Measurements from ENCODE around the gene SLC44A2. TPM values are rescaled to one million over a fixed set of nuclear protein-coding genes. Genes with fewer than 3 reads are reported as not detected.

SLC44A2 gene
- total and polyA plus RNA-seq, 2 of the 8 experiments (the other 6 are each of a cell fraction or from before 2014, with no cell fraction given) = 105 to 120 TPM

GRCh38 chr19:10648360-10648759 lies 23.0 kb downstream of the SLC44A2 start:
- Histone ChIP-seq H3K79me1 (ENCODE audit: low read depth, low read length) (no peaks in the 10 kb centered on the region; the same call in 1 of the 2 replicates), H2BK5ac (ENCODE audit: low read depth, low read length) (no peak overlapping the region), H4K8ac (ENCODE audit: extremely low read depth, insufficient read depth, low read length) (no peak overlapping the region), H3K4ac (replicated peaks; ENCODE audit: insufficient read length, low read depth, low read length) (no peak overlapping the region), H3K4me2 (ENCODE audit: insufficient read depth in 1 of 2, low read depth in 2 of 2, low read length in 2 of 2) (no peak overlapping the region), H3K23ac (ENCODE audit: insufficient read length) (no peak overlapping the region), H3K56ac (replicated peaks; ENCODE audit: insufficient read length, low read depth, low read length) (no peak overlapping the region), H2BK12ac (ENCODE audit: low read depth, low read length) (no peak overlapping the region), H3K79me2 (ENCODE audit: control insufficient read depth in 1 of 2, insufficient read depth in 2 of 2, low read length in 2 of 2) (peaks cover 0 to 14% of the 10 kb centered on the region in 2 experiments; a peak in 2 of 4 replicates), H2AFZ (ENCODE audit: low read length) (no peak overlapping the region), H4K20me1 (replicated peaks in 1 of 2; ENCODE audit: control insufficient read depth in 1 of 2, insufficient read depth in 2 of 2, low read length in 2 of 2) (no peaks in the 10 kb centered on the region), H3K4me3 (ENCODE audit: extremely low read depth in 1 of 4, insufficient read depth in 2 of 4, low read depth in 3 of 4, low read length in 4 of 4) (no peak overlapping the region), H3K14ac (ENCODE audit: insufficient read length) (no peak overlapping the region), H3K18ac (ENCODE audit: extremely low read depth, low read length) (no peak overlapping the region), H3K36me3 (ENCODE audit: control insufficient read depth in 2 of 4, insufficient read depth in 4 of 4, low read length in 3 of 4) (peaks cover 0 to 8% (median 0%) of the 10 kb centered on the region in 4 experiments; a peak in 3 of 8 replicates), H3K27me3 (replicated peaks in 1 of 4; ENCODE audit: control insufficient read depth in 3 of 4, extremely low read depth in 1 of 4, insufficient read depth in 3 of 4, low read length in 3 of 4) (no peaks in the 10 kb centered on the region), H3K23me2 (ENCODE audit: low read depth, low read length) (peaks cover 2% of the 10 kb centered on the region; the same call in 1 of the 2 replicates), H2BK120ac (replicated peaks; ENCODE audit: low read depth, low read length) (no peak overlapping the region), H2BK15ac (ENCODE audit: low read length) (no peak overlapping the region; the same call in 1 of the 2 replicates), H3K9me3 (ENCODE audit: insufficient read depth in 2 of 2, low read depth in 1 of 2, low read length in 1 of 2) (no peaks in the 10 kb centered on the region), H4K5ac (ENCODE audit: insufficient read length, low read depth, low read length) (no peak overlapping the region), H3K9ac (replicated peaks in 1 of 4; ENCODE audit: extremely low read depth in 1 of 4, low read depth in 3 of 4, low read length in 3 of 4) (no peak overlapping the region), H2BK20ac (ENCODE audit: low read length) (no peak overlapping the region), H3K4me1 (replicated peaks in 1 of 4; ENCODE audit: control insufficient read depth in 3 of 4, insufficient read depth in 4 of 4, low read length in 3 of 4) (peaks cover 6 to 12% (median 8%) of the 10 kb centered on the region in 4 experiments), H4K91ac (replicated peaks; ENCODE audit: insufficient read length, low read length) (no peak overlapping the region), H3K27ac (ENCODE audit: low read depth, low read length) (no peak overlapping the region), H2AK5ac (ENCODE audit: low read depth, low read length) (peak overlapping the region; percentile 71; the same call in 1 of the 2 replicates)
- FAIRE-seq = no peak
- CTCF ChIA-PET (ENCODE audit: partially characterized antibody) = interaction anchor here (0.7 to 14.2 kb wide), 9 partner anchors 10 to 528 kb away, joined by 3 to 267 read pairs (median 3); partner anchors contain the start of gene QTRT1
- POLR2A ChIA-PET (ENCODE audit: partially characterized antibody) = interaction anchor here (0.6 to 59.0 kb wide), 3 partner anchors 9 to 43 kb away, joined by 3 to 1874 read pairs (median 116); partner anchors contain the start of genes DNM2, ILF3 and QTRT1
- DNase-seq (ENCODE audit: low read depth in 1 of 2, low spot score in 2 of 2) = no peak
- 85% methylated on average over 4 of the region's 4 CpGs; no CpG with 5 or more reads in 1 of the 2 experiments for WGBS, 2 experiments (ENCODE audit: extremely low coverage in 1 of 2, insufficient coverage in 1 of 2, insufficient read length in 1 of 2, insufficient replicate concordance in 2 of 2, low coverage in 1 of 2, low lambda C conversion rate in 2 of 2, missing lambda C conversion rate in 1 of 2)
- no peak for TF ChIP-seq KDM4A (IDR thresholded peaks at IDR 0.05; ENCODE audit: low read depth, low read length, severe bottlenecking)
- TF ChIP-seq NANOG (IDR thresholded peaks at IDR 0.05; ENCODE audit: insufficient read depth, low read depth, low read length, poor library complexity, severe bottlenecking) = no peak
- no peak for TF ChIP-seq JUN (IDR thresholded peaks at IDR 0.05; ENCODE audit: low read depth, low read length)
- TF ChIP-seq NRF1 (IDR thresholded peaks at IDR 0.05; ENCODE audit: low read depth, low read length) = no peak
- no peak for TF ChIP-seq SRF (IDR thresholded peaks at IDR 0.05; ENCODE audit: low read depth, low read length)
- TF ChIP-seq E2F6 (IDR thresholded peaks at IDR 0.05) = no peak
- TF ChIP-seq, protein P1, sequence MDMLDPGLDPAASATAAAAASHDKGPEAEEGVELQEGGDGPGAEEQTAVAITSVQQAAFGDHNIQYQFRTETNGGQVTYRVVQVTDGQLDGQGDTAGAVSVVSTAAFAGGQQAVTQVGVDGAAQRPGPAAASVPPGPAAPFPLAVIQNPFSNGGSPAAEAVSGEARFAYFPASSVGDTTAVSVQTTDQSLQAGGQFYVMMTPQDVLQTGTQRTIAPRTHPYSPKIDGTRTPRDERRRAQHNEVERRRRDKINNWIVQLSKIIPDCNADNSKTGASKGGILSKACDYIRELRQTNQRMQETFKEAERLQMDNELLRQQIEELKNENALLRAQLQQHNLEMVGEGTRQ (IDR thresholded peaks at IDR 0.05; ENCODE audit: low read length) = no peak
- TF ChIP-seq CREB1 (IDR thresholded peaks at IDR 0.05) = no peak
- TF ChIP-seq SP4 (IDR thresholded peaks at IDR 0.05; ENCODE audit: low read length) = no peak
- TF ChIP-seq MAFK (IDR thresholded peaks at IDR 0.05; ENCODE audit: low read depth, low read length) = no peak
- TF ChIP-seq ZNF274 (IDR thresholded peaks at IDR 0.05; ENCODE audit: borderline replicate concordance, extremely low read depth, low read length) = no peak
- TF ChIP-seq TAF1 (IDR thresholded peaks at IDR 0.05; ENCODE audit: low read depth, low read length) = no peak
- no peak for TF ChIP-seq POU5F1 (IDR thresholded peaks at IDR 0.05; ENCODE audit: low read depth, low read length)

All from H1 (cell line).